GM19372 (cell line): ENCODE data around the gene RAET1E.
"Not testable (repeated sequence)": the region's sequence is repeated elsewhere in the genome, so short reads cannot be mapped to it uniquely, and the experiment has no call there.

Experiments
- ATAC-seq: cut with Tn5 transposase; IDR thresholded peaks from one replicate; pipeline ENCODE4 v1.9.1; 2021; ENCODE audit warnings: mild to moderate bottlenecking, low read depth, moderate library complexity; ENCODE audit not compliant: unreplicated experiment

RAET1E gene

DNA sequence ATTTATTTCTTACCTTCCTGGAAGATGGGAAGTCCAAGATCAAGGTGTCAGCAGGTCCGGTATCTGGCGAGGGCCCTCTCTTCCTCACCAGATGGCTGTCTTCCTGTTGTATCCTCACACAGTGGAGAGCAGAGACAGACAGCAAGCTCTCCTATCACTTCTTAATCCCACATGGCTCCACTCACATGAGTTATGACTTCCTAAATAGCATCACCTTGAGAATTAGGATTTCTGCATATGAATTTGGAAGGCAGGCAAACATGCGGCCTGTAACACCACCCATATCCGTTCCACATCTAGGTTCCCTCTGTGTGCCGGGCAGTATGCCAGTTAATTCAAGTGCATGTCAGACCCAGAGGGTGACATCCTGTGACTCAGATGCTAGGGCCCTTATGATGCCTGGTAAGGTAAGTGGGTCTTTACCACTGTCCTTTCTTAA, 2.1 kb downstream of the RAET1E start:
- ATAC-seq = no peak

- no peak for ATAC-seq
Measured at GRCh38 chr6:149895048-149895590, 2.8 kb downstream of the RAET1E start.

DNA sequence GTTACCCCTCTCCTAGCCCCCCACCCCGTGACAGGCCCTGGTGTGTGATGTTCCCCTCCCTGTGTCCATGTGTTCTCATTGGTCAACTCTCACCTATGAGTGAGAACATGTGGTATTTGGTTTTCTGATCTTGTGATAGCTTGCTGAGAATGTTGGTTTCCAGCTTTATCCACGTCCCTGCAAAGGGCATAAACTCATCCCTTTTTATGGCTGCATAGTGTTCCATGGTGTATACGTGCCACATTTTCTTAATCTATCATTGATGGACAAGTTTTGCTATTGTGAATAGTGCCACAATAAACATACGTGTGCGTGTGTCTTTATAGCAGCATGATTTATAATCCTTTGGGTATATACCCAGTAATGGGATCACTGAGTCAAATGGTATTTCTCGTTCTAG, 6.0 kb downstream of the RAET1E start:
- ATAC-seq = not testable (repeated sequence)

DNA sequence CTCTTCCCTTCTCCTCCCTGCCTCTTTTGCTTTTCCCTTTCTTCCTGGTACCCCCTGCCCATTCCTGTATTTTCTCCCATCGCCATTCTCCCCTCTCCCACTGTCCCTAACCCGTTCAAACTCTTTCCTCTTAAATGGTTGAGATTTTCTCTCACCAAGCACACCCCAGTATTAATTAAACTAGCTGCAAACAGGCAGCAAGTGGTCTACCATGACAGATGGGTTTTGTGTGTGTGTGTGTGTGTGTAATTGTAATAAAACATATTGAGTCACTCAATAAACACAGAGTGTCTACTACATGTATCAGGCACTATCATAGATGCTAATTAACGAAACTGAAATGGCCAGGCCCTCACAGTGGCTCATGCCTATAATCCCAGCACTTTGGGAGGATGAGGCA, 6.7 kb downstream of the RAET1E start:
- no peak for ATAC-seq

DNA sequence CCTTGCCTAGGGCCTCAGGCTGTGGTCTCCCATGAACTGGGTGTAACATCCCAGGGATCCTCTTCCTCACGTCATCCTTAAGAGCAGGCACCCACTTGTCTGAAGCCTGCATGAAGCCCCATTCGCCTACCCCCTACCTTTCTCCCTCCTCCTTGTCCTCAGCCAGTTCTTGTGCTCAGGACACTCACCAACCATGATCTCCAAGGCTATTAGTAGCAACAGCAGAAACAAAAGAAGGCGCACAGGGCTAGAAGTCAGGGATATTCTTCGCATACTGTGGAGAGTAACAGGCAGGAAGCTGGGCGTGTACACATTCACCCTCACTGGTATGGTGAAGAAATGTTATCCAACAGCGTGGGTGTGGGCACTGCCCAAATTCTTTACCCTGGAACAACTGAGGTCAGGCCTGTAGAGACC, 7.3 kb downstream of the RAET1E start:
- ATAC-seq = no peak

- ATAC-seq = no peak
Measured at GRCh38 chr6:149889326-149889725, 8.6 kb downstream of the RAET1E start.

DNA sequence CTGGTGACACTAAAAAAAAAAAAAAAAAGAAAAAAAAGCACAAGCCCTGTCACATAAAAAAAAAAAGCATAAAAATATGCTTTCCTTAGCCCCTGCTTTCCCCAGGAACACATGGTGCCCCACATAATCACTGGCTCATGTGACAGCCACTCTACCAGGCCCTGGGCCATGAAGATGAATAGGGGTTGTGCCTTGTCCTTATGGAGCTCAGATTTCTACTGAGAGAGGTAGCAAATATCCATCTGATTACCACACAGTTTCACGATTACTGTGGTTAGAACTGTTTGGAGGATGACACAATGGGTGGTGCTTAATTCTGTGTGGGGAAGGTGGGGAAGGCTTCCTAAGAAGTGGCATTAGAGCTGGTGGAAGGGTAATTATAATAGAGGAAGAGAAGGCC, 9.3 kb downstream of the RAET1E start:
- no peak for ATAC-seq

DNA sequence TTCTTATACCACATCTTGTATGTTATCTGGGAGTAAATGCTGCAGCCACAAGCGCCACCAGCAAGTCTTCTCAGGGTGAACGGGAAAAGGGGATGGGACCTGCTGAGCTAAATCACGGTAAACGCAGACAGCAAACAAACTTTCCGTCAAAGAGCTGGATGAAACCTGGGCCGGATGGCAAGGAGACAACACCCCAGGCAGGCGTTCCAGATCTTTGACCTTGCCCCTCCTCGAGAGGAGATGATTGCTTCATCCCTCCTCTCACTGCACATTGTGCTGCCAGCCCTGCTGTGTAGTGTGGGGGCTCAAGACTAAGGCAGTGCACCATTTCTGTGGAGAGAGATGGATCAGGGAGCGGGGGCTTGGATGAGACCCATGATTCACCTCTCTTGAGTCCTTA, 9.8 kb downstream of the RAET1E start:
- ATAC-seq = no peak

- ATAC-seq = no peak
Measured at GRCh38 chr6:149887343-149887742, 10.6 kb downstream of the RAET1E start.

DNA sequence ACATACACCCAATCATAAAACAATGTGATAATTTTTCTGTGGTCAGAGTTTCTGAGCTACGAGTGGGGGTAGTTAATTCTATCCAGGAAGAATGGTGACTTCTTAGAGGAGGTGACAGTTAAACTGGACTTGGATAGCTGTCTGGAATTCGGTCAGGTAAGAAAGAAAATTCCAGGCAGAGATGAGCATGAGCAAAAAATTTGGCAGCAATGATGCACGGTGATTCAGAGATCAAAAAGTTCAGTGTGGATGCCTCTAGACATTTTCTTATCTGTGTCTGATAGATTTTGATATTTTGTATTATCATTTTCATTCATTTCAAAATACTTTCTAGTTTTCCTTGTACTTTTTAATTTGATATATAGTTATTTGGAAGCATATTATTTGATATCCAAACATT, 12.0 kb downstream of the RAET1E start:
- ATAC-seq = no peak

DNA sequence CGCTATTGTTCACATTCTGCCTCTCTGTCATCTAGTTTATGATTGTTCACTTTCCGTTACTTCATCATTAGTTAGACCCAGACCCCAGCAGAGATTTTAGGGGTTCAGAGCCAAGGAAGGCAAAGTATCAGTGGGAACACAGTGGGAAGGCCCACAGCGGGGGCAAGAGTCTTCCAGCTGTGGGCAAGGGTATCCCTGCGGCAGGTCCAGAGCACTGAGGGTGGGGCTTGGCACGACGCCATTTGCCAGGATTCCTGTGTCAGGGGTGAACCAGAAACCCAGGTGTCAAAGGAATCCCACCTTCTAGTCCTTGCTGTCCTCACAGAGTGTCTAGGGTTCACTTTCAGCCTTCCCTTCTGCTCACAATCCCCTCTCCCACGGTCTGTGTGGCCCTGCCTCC, 13.3 kb downstream of the RAET1E start:
- ATAC-seq = no peak

GRCh38 chr6:149884215-149884614, 13.7 kb downstream of the RAET1E start:
- ATAC-seq = no peak

- ATAC-seq = no peak
Measured at GRCh38 chr6:149881860-149882259, 16.1 kb downstream of the RAET1E start.

GRCh38 chr6:149881066-149881766, 16.7 kb downstream of the RAET1E start:
- no peak for ATAC-seq

GRCh38 chr6:149877659-149878058, 20.3 kb downstream of the RAET1E start:
- no peak for ATAC-seq

GRCh38 chr6:149876241-149876933, 21.5 kb downstream of the RAET1E start:
- ATAC-seq = no peak

DNA sequence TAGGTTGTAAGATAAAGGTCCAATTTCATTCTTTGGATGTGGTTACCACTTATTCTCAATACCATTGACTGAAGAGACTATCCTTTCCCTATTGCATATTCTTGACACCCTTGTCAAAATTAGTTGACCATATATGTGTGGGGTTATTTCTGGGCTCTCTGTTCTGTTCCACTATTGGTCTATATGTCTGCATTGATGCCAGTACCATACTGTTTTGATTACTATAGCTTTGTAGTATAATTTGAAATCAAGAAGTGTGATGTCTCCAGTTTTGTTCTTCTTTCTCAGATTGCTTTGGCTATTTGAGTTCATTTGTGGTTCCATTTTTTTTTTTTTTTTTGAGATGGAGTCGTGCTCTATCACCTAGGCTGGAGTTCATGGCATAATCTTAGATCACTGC, 25.7 kb downstream of the RAET1E start:
- no peak for ATAC-seq

DNA sequence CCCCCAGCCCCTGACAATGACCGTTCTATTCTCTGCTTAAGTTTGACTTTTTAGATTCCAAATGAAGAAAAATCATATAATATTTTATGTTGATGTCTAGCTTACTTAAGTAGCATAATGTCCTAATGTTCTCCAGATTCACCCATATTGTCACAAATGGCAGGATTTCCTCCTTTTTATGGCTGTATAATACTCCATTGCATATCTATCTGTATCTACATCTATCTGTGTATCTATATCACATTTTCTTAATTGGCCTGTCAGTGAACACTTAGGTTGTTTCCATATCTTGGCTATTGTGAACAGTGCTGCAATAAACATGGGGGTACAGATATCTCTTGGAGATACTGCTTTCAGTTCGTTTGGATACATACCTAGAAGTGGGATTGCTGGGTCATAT, 26.7 kb downstream of the RAET1E start:
- ATAC-seq = no peak

- no peak for ATAC-seq
Measured at GRCh38 chr6:149869275-149869892, 28.5 kb downstream of the RAET1E start.

- no peak for ATAC-seq
Measured at GRCh38 chr6:149867876-149868640, 29.9 kb downstream of the RAET1E start.
